Endodermal cell (in vitro differentiated cells): ENCODE measurements around the gene RIMS1. TPM values are rescaled to one million over a fixed set of nuclear protein-coding genes. Genes with fewer than 3 reads are reported as not detected.

Experiments used
- DNase-seq: peaks from one replicate; pipeline ENCODE4 v3.0.0-alpha.2; 2017
- H3K27ac ChIP-seq: 2 replicates; pipeline ENCODE4 v1.5.1; 2013; ENCODE audit warnings: mild to moderate bottlenecking, low read depth, low read length, moderate library complexity
- H3K27me3 ChIP-seq: 2 replicates; pipeline ENCODE4 v1.6.1; 2013; ENCODE audit warnings: mild to moderate bottlenecking, low read length, moderate library complexity; ENCODE audit not compliant: insufficient read depth, control insufficient read depth, poor library complexity, severe bottlenecking
- H3K36me3 ChIP-seq: 2 replicates; pipeline ENCODE4 v1.7.0; 2013; ENCODE audit warnings: mild to moderate bottlenecking, low read length, moderate library complexity; ENCODE audit not compliant: control insufficient read depth, insufficient read depth
- H3K4me1 ChIP-seq: one replicate; pipeline ENCODE4 v1.7.0; 2013; ENCODE audit warnings: low read length; ENCODE audit not compliant: control insufficient read depth, insufficient read depth
- H3K4me3 ChIP-seq: 2 replicates; pipeline ENCODE4 v1.5.1; 2013; ENCODE audit warnings: mild to moderate bottlenecking, low read length, moderate library complexity
- H3K9ac ChIP-seq: 2 replicates; pipeline ENCODE4 v1.6.1; 2013; ENCODE audit warnings: mild to moderate bottlenecking, low read length, moderate library complexity; ENCODE audit not compliant: poor library complexity, severe bottlenecking; ENCODE audit errors: extremely low read depth
- H3K9me3 ChIP-seq: 2 replicates; pipeline ENCODE4 v1.6.1; 2013; ENCODE audit warnings: mild to moderate bottlenecking, low read length, moderate library complexity; ENCODE audit not compliant: control insufficient read depth
- H3K27ac Mint-ChIP-seq: 2 replicates; pipeline ENCODE4 v1.8.0; 2020; ENCODE audit warnings: mixed read lengths
- H3K27me3 Mint-ChIP-seq: 2 replicates; pipeline ENCODE4 v1.8.0; 2021; ENCODE audit warnings: mild to moderate bottlenecking, mixed read lengths; ENCODE audit not compliant: insufficient read depth
- H3K36me3 Mint-ChIP-seq: 2 replicates; pipeline ENCODE4 v1.8.0; 2020; ENCODE audit warnings: low read depth, mixed read lengths
- H3K4me1 Mint-ChIP-seq: 2 replicates; pipeline ENCODE4 v1.8.0; 2020; ENCODE audit warnings: mixed read lengths
- H3K4me3 Mint-ChIP-seq: 2 replicates; pipeline ENCODE4 v1.8.0; 2020; ENCODE audit warnings: mild to moderate bottlenecking, moderate library complexity, mixed read lengths
- H3K9me3 Mint-ChIP-seq: 2 replicates; pipeline ENCODE4 v1.8.0; 2020; ENCODE audit warnings: mild to moderate bottlenecking, mixed read lengths
- WGBS, 2 experiments: methylation state at CpG; one replicate each; pipeline versions ENCODE4 v1.1.5 to v1.1.7; 2013; ENCODE audit warnings: missing lambda C conversion rate in 2 of 2, mixed read lengths in 1 of 2; ENCODE audit not compliant: insufficient coverage in 1 of 2, insufficient read length in 1 of 2; 5-methylcytosine and 5-hydroxymethylcytosine counted together
- total RNA-seq, 2 donors: library from RNA; stranded (reverse); fragmentation: NEBNext Ultra II Directional in 1 of 2; extraction: Animal tissue kit (Norgen Biotek cat#: 25700) in 1 of 2; gene quantifications; 2 replicates in 1 of 2; 3 replicates in 1 of 2; pipeline ENCODE4 v1.2.1, GENCODE V29; 2021
- TF ChIP-seq, protein P1 (sequence below): fragments of 200-600 bp; sonication (generic); conservative IDR thresholded peaks from 2 replicates; pipeline ENCODE4 v1.5.0; 2021; ENCODE audit warnings: antibody characterized with exemption, mild to moderate bottlenecking

Gene RIMS1
- total RNA-seq, 2 donors from 2014 or later: 1.1 to 1.6 TPM

DNA sequence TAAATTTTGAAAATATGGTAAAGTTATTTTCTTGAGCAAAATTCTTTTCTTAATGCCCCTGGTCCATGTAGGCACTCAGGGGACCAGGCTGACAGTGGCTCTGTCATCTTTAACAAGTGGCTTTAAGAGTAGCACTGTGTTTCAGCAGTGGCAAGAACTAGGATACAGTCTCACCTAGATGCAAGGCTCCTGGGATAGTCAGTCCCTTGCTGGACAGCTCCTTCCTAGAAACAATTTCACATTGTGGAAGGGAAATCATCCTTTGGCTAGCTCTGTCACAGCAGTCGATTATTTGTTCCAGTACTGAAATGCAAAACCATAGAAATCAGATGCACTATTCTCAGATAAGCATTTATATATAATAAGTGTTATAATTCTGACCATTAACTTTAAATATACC, 560.1 kb downstream of the RIMS1 start:
- no peak overlapping the region for H3K9ac ChIP-seq
- peaks cover 6% of the 10 kb centered on the region for H3K4me1 Mint-ChIP-seq
- H3K4me3 Mint-ChIP-seq: no peak overlapping the region
- H3K27me3 Mint-ChIP-seq: peaks cover 2% of the 10 kb centered on the region
- H3K9me3 Mint-ChIP-seq: no peaks in the 10 kb centered on the region
- WGBS, 2 experiments: 57% methylated on average over 1 of the region's 1 CpG; no CpG with 5 or more reads in 1 of the 2 experiments
- no peak for DNase-seq
- H3K4me1 ChIP-seq: peaks cover 3% of the 10 kb centered on the region
- no peaks in the 10 kb centered on the region for H3K9me3 ChIP-seq
- H3K27ac Mint-ChIP-seq: no peak overlapping the region
- no peak overlapping the region for H3K27ac ChIP-seq
- H3K27me3 ChIP-seq: no peaks in the 10 kb centered on the region
- H3K4me3 ChIP-seq: no peak overlapping the region
- TF ChIP-seq, protein P1, sequence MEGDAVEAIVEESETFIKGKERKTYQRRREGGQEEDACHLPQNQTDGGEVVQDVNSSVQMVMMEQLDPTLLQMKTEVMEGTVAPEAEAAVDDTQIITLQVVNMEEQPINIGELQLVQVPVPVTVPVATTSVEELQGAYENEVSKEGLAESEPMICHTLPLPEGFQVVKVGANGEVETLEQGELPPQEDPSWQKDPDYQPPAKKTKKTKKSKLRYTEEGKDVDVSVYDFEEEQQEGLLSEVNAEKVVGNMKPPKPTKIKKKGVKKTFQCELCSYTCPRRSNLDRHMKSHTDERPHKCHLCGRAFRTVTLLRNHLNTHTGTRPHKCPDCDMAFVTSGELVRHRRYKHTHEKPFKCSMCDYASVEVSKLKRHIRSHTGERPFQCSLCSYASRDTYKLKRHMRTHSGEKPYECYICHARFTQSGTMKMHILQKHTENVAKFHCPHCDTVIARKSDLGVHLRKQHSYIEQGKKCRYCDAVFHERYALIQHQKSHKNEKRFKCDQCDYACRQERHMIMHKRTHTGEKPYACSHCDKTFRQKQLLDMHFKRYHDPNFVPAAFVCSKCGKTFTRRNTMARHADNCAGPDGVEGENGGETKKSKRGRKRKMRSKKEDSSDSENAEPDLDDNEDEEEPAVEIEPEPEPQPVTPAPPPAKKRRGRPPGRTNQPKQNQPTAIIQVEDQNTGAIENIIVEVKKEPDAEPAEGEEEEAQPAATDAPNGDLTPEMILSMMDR: no peak
- no peaks in the 10 kb centered on the region for H3K36me3 Mint-ChIP-seq
- H3K36me3 ChIP-seq: no peaks in the 10 kb centered on the region
